GM23338 (cell line): ENCODE results near the gene EHD4. TPM values are rescaled to one million over a fixed set of nuclear protein-coding genes. Genes with fewer than 3 reads are reported as not detected.

Experiments
- ATAC-seq: fragments of 200-7000 bp; cut with Tn5 transposase; 3 replicates; pipeline ENCODE4 v1.9.1; 2020
- DNase-seq: peaks from one replicate; pipeline ENCODE4 v3.0.0-alpha.2; 2015; ENCODE audit warnings: low spot score
- H2AFZ ChIP-seq: fragments of 200-600 bp; sonication (generic); 2 replicates; pipeline ENCODE4 v1.8.0; 2016; ENCODE audit warnings: antibody characterized with exemption, mild to moderate bottlenecking, moderate library complexity
- H3F3A ChIP-seq: fragments of 200-600 bp; sonication (generic); replicated peaks from 2 replicates; pipeline ENCODE4 v1.8.0; 2017; ENCODE audit warnings: antibody characterized with exemption, mixed run types, low read depth
- H3K27ac ChIP-seq: fragments of 200-600 bp; sonication (generic); 2 replicates; pipeline ENCODE4 v1.6.1; 2016; ENCODE audit warnings: low read depth
- H3K27me3 ChIP-seq: fragments of 200-600 bp; sonication (generic); 2 replicates; pipeline ENCODE4 v1.8.0; 2016; ENCODE audit warnings: mild to moderate bottlenecking, mixed run types, moderate library complexity; ENCODE audit not compliant: insufficient read depth
- H3K36me3 ChIP-seq: fragments of 200-600 bp; sonication (generic); 2 replicates; pipeline ENCODE4 v1.8.0; 2016; ENCODE audit warnings: mild to moderate bottlenecking; ENCODE audit not compliant: insufficient read depth
- H3K4me1 ChIP-seq: fragments of 200-600 bp; sonication (generic); 2 replicates; pipeline ENCODE4 v1.8.0; 2016; ENCODE audit warnings: mild to moderate bottlenecking, moderate library complexity; ENCODE audit not compliant: insufficient read depth
- H3K4me2 ChIP-seq: fragments of 200-600 bp; sonication (generic); 2 replicates; pipeline ENCODE4 v1.7.1; 2017; ENCODE audit warnings: mixed run types
- H3K4me3 ChIP-seq: fragments of 200-600 bp; sonication (generic); 2 replicates; pipeline ENCODE4 v1.6.1; 2016; ENCODE audit warnings: mixed run types
- H3K79me2 ChIP-seq: fragments of 200-600 bp; sonication (generic); replicated peaks from 2 replicates; pipeline ENCODE4 v1.8.0; 2017; ENCODE audit warnings: mild to moderate bottlenecking; ENCODE audit not compliant: insufficient read depth
- H3K9me2 ChIP-seq: fragments of 200-600 bp; sonication (generic); 2 replicates; pipeline ENCODE4 v1.8.0; 2017; ENCODE audit not compliant: insufficient read depth
- H4K20me1 ChIP-seq: fragments of 200-600 bp; sonication (generic); replicated peaks from 2 replicates; pipeline ENCODE4 v1.8.0; 2017; ENCODE audit warnings: mild to moderate bottlenecking; ENCODE audit not compliant: insufficient read depth
- H3K27ac Mint-ChIP-seq: 2 replicates; pipeline ENCODE4 v1.8.0; 2020; ENCODE audit warnings: inconsistent platforms, mild to moderate bottlenecking, moderate library complexity, mixed read lengths
- H3K27me3 Mint-ChIP-seq: 3 replicates; pipeline ENCODE4 v1.8.0; 2022; ENCODE audit warnings: low read depth, mild to moderate bottlenecking, moderate library complexity, mixed read lengths, inconsistent platforms; ENCODE audit not compliant: insufficient read depth, poor library complexity
- H3K36me3 Mint-ChIP-seq: 3 replicates; pipeline ENCODE4 v1.8.0; 2021; ENCODE audit warnings: low read depth, mild to moderate bottlenecking, inconsistent platforms, moderate library complexity, mixed read lengths
- H3K4me1 Mint-ChIP-seq: 3 replicates; pipeline ENCODE4 v1.8.0; 2020; ENCODE audit warnings: mild to moderate bottlenecking, inconsistent platforms, mixed read lengths
- H3K4me3 Mint-ChIP-seq: 3 replicates; pipeline ENCODE4 v1.8.0; 2021; ENCODE audit warnings: moderate library complexity, mild to moderate bottlenecking, inconsistent platforms, mixed read lengths
- H3K9me3 Mint-ChIP-seq: 3 replicates; pipeline ENCODE4 v1.8.0; 2020; ENCODE audit warnings: moderate library complexity, mild to moderate bottlenecking, inconsistent platforms, mixed read lengths
- CREB1 ChIP-seq: fragments of 250-450 bp; sonication (Bioruptor Pico); IDR thresholded peaks from 2 replicates; pipeline ENCODE4 v1.5.0; 2020; ENCODE audit warnings: low read depth, mild to moderate bottlenecking, moderate library complexity
- ETS1 ChIP-seq: IDR thresholded peaks from 2 replicates; pipeline ENCODE4 v1.6.1; 2016; ENCODE audit warnings: antibody characterized with exemption
- EZH2 ChIP-seq: fragments of 200-600 bp; sonication (generic); IDR thresholded peaks from one replicate; pipeline ENCODE4 v1.8.0; 2017; ENCODE audit warnings: antibody characterized with exemption, mild to moderate bottlenecking, low read depth; ENCODE audit not compliant: unreplicated experiment
- JUNB ChIP-seq: IDR thresholded peaks from one replicate; pipeline ENCODE4 v1.6.1; 2016; ENCODE audit warnings: antibody characterized with exemption; ENCODE audit not compliant: unreplicated experiment
- NANOG ChIP-seq: IDR thresholded peaks from 2 replicates; pipeline ENCODE4 v1.6.1; 2016; ENCODE audit warnings: antibody characterized with exemption, borderline replicate concordance
- REST ChIP-seq: IDR thresholded peaks from one replicate; pipeline ENCODE4 v1.6.1; 2018; ENCODE audit warnings: antibody characterized with exemption; ENCODE audit not compliant: unreplicated experiment
- STAT1 ChIP-seq: IDR thresholded peaks from one replicate; pipeline ENCODE4 v1.6.1; 2016; ENCODE audit warnings: antibody characterized with exemption; ENCODE audit not compliant: unreplicated experiment
- ZNF114 ChIP-seq: fragments of 250-450 bp; sonication (Bioruptor Pico); IDR thresholded peaks from 2 replicates; pipeline ENCODE4 v1.5.0; 2020; ENCODE audit warnings: mild to moderate bottlenecking, moderate library complexity
- ZNF331 ChIP-seq: fragments of 250-450 bp; sonication (Bioruptor Pico); IDR thresholded peaks from 2 replicates; pipeline ENCODE4 v1.5.0; 2020; ENCODE audit warnings: low read depth, mild to moderate bottlenecking, moderate library complexity
- ZNF462 ChIP-seq: fragments of 250-450 bp; sonication (Bioruptor Pico); IDR thresholded peaks from 2 replicates; pipeline ENCODE4 v1.5.0; 2020; ENCODE audit warnings: mild to moderate bottlenecking, moderate library complexity
- polyA plus RNA-seq: library from polyadenylated mRNA; unstranded; fragments of >200 nt; fragmentation: Nextera tagmentation; extraction: Ambion mirVana; gene quantifications from 2 replicates; pipeline ENCODE4 v1.2.1, GENCODE V29; 2016
- total RNA-seq: library from RNA; depleted of rRNA; stranded (reverse); fragments of >200 nt; shearing (Covaris generic); gene quantifications from 2 replicates; pipeline ENCODE4 v1.2.3, GENCODE V29; 2014

EHD4 gene
- total and polyA plus RNA-seq, 2 experiments from 2014 or later: 13.0 to 31.0 TPM

GRCh38 chr15:42009022-42009421, 36.7 kb upstream of the EHD4 start (continued):
- no peak for TF ChIP-seq ZNF462 (CRISPR knock-in tag)
- no peak for TF ChIP-seq ZNF331
- no peak for TF ChIP-seq REST
- no peak for TF ChIP-seq NANOG

- peaks cover 3% of the 10 kb centered on the region; the same call in 2 of the 3 replicates for H3K4me1 Mint-ChIP-seq
- H3K27me3 Mint-ChIP-seq: peaks cover 11% of the 10 kb centered on the region
- H3K36me3 Mint-ChIP-seq: no peaks in the 10 kb centered on the region
- H3K9me3 Mint-ChIP-seq: no peaks in the 10 kb centered on the region; the same call in 2 of the 3 replicates
- Histone ChIP-seq H3K4me1 (no peaks in the 10 kb centered on the region), H4K20me1 (no peaks in the 10 kb centered on the region; the same call in 1 of the 2 replicates), H3K4me3 (no peak overlapping the region), H2AFZ (no peak overlapping the region), H3K36me3 (no peaks in the 10 kb centered on the region), H3F3A (no peaks in the 10 kb centered on the region), H3K4me2 (no peak overlapping the region), H3K27ac (no peak overlapping the region), H3K9me2 (0 out of 2 replicates have a peak, but pooled peaks cover 4% of the 10 kb centered on the region), H3K79me2 (no peaks in the 10 kb centered on the region), H3K27me3 (no peaks in the 10 kb centered on the region)
- ATAC-seq (no peak), DNase-seq (no peak)
- no peak overlapping the region for H3K4me3 Mint-ChIP-seq
- H3K27ac Mint-ChIP-seq: no peak overlapping the region
- TF ChIP-seq ZNF114 (CRISPR knock-in tag) (no peak), CREB1 (no peak), NANOG (no peak), ETS1 (no peak), JUNB (no peak), REST (no peak), EZH2 (no peak), STAT1 (no peak)
Measured at GRCh38 chr15:42007386-42007785, 35.0 kb upstream of the EHD4 start.
